ENCODE data around the gene PRDM15.

PRDM15 gene

DNA sequence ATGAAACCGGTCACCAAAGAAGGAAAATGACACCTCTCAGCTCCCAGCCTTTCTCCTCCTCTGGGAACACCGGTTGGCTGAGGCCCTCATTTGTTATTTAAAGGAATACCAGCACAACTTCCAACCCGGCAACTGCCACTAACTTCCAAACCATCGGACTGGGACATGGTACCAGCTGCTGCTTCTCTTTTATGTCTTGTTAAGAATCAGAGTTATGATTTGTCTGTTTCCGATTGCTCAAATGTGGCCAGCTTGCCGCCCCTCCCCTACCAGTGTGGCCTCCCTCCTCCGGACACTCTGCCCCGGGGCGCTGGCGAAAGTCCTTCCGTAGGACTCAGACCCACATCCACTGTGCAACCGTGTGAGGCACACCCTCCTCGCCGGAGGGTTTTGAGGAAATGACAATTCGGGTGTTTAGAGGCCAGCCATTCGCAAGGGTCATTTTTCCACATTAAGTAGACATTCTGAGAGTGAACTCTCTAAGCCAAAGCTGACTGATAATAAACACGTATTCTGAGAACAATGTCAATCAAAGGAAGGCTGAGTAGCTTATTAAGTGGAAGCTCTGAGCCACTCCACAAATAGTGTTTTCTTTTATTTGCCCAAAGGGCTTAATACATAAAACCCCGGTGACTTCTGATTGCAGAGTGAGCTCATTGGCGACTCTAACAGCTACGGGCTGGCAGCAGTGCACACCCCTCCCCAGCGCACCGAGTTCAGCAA, 117.8 kb downstream of the PRDM15 start:
- no peak for DNase-seq

DNA sequence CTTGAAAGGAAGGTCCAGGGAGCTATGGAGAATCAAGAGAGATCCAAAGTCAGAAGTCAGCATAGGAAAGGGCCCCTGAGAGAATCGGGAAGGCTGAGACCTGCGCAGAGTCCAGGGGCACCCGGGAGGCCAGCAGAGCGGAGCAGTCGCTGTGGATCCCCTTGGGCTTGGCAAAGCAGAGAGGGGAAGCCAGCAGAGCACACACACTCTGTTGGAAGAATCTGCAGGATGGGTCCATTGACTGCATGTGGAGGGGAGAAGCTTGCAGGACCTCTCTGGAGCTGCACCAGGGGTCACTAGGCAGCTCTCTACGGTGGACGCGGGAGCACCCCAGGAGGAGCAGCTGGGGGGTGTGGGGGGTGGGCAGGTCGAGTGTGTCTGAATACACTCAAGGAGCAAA, 118.7 kb downstream of the PRDM15 start:
- DNase-seq = no peak

- no peak for DNase-seq
Observed at GRCh38 chr21:41759926-41760325, 119.2 kb downstream of the PRDM15 start.

GRCh38 chr21:41759214-41759840, 119.8 kb downstream of the PRDM15 start:
- DNase-seq = no peak

DNA sequence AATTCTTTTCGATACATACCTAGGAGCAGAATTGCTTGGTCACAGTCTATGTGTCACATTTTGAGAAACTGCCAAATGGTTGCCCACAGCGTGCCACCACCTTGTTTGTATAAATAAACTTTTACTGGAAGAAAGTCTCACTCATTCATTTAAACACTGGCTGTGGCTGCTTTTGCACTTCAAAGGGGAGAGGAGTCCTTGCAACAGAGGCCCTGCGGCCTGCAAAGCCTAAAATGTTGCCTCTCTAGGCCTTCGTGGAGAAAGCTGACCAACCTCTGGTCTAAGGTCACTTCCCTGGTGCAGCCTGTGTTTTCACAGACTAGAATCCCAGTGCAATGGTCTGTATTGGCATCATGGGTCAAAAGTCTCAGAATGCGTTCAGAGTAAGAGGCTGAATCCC, 120.6 kb downstream of the PRDM15 start:
- DNase-seq = no peak

DNA sequence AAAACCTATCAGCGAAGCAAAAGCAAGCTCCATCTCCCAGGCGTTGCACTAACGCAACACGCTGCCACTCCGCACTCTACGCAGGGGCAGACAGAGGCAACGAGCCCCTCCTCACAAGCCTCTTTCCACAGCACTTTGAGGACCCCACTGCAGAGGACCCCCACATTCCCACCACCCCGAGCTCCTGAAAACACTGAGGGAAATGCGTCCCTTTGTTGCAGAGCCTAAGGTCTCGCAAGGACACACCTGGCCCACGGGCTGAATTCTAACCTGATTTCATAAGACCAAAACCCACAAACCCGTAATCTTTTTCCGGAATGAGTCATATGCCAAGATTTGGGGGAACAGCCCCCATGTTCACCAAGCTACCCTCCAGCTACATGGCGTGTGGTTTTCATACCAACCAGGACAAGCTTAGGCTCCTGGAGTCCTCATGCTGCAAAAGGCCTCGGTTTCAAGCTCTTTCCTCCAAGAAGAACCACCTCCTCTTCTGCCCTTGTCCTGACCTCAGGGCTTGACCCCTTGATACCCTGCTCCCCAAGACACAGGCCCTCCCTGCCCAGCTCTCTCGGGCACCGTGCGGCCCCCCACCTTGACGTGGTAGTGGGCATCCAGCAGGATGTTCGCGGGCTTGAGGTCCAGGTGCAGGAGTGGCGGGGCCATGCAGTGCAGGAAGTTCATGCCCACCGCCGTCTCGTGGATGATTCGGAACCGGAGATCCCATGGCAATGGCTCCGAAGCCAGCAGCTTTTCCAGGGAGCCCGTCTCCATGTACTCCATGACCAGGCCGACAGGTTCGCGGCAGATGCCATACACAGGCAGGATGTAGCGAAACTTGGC, 123.0 kb downstream of the PRDM15 start:
- no peak for DNase-seq

DNA sequence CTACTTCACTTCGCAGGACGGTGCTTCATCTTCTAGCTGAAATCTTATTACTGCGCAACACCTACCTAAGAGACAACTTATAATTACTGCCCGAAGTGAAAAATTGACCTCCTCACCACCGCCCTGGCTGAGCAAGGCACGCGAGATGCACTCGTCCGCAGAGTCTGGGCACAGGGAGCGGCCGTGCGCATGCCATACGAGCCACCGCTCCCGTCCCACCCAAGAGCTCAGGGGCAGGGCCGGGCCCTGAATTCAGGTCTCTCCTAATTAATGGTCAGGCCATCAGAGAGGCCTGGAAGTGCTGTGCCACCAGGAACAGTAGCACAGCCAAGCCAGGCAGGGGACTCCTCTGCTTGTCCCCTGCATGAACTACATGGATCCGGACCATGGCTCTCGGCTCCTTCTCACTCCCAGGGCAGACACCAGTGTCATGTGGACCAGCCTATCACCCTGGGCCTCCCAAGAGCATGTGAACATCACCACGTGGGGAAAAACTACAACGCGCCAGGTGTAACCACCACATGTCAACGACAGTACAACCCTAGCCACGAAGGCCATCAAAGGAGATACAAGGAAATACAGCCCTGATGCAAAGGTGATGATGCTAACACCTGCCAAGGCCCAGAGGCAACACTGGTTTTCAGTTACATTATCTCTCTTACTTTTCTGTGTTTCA, 123.7 kb downstream of the PRDM15 start:
- DNase-seq = no peak

- DNase-seq = no peak
Observed at GRCh38 chr21:41754479-41754891, 124.7 kb downstream of the PRDM15 start.

DNA sequence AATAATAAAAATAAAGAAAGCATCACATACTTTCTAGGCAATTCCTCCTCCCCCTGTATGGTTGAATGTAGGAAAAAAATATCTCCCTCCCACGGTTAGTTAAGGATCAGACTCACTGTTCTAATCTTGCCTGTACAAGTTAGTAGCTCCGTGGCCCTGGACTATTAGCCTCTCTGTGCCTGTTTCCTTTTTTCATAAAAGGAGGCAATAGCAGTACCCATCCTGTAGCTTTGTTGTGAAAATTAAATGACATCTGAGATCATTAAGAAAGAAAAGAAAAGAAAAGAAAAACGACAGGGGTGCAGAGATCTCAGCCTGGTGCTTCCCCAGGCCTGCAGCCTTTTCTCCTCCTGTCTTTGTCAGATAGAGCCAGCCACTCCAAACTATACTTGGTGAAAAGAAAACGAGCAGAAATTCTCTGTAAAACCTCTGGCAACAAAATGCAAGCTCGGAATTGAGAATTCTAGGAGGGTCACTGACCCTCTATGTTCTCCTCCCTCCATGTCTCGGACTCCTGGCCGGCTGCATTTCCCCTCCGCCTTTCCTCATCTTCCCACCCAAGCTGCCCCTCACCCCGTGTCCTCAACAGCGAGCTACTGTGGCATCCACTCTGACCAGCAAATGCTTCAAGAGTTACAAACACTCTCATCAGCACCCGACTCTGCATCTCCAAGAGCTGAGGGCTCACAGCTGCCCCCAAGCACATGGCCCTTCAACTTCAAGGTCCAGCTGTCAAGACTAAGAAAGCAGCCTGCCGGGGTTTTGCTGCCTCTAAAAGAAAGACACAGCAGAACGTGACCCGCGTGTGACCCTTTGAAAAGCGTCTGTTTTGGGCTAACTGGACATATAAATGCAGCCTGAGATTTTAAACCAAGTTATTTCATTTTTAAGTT, 125.9 kb downstream of the PRDM15 start:
- DNase-seq = no peak

DNA sequence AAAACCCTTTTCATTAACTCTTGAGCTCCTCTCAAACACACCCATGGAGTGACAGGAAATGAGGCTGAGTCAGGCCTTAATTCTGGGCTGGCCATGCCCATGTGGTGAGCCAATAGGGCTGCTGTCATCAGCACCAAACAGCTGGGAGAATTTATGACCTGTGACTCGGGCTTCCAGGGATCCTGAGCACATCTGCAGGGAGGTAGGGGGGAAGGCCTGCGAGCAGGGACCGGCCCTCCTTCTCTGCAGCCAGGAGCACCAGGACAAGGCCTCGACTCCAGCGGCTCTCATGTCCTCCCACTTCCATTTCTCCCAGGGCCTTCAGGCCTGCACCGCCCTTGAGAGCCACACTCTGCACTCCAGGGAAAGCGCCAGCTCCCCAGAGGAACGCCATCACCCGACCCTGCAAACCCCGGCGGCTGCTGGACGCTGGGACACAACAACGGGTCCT, 126.9 kb downstream of the PRDM15 start:
- no peak for DNase-seq

- no peak for DNase-seq
Observed at GRCh38 chr21:41751611-41752011, 127.5 kb downstream of the PRDM15 start.

DNA sequence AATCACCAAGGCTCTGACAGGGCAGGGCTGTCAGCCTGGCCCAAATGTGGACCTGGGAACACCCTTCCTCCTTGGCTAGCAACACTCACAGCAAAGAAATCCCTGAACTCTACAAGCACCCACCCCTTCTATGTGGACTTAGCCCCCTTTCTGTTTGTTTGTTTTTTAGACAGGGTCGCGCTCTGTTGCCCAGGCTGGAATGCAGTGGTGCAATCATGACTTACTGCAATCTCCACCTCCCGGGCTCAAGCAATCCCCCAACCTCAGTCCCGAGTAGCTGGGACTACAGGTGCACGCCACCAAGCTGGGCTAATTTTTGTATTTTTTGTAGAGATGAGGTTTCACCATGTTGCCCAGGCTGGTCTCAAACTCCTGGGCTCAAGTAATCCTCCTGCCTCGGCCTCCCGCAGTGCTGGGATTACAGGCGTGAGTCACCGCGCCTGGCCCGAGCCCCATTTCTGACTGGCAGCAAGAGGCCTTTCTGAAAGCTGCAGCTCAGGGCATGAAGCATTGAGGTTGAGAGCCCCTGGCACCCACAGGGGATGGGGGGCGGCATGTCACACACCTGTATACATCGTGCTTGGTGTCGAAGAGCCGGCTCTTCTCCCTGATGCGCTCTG, 128.5 kb downstream of the PRDM15 start:
- DNase-seq = no peak

- no peak for DNase-seq
Observed at GRCh38 chr21:41750051-41750450, 129.1 kb downstream of the PRDM15 start.

DNA sequence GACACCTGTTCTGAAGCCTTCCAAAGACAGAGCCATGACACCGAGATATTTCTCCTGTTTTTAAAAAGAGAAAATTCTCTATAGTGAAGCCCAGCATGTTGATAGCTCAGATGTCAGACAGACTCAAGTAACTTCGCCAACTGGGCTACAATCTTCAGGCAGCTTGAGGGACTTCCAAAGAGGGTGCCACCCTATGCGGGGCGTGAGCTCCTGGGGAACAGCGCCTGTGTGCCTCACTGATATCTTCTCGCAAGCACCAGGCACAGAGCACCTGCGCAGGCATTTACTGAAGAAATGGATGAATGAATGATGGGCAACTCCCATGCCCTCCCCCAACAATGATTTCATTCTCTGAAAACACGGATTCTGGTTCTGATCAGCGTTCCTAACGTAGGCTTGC, 129.9 kb downstream of the PRDM15 start:
- DNase-seq = no peak

Measured in right forelimb (tissue), 1 donor.